OCI-LY7 (cell line): ENCODE data around the gene PAGE3.

Experiments
- CTCF ChIP-seq: fragments of 200-600 bp; sonication (generic); conservative IDR thresholded peaks from 2 replicates; pipeline ENCODE4 v1.5.1; 2014; ENCODE audit warnings: mild to moderate bottlenecking, antibody characterized with exemption, low read length, moderate library complexity, mixed read lengths
- EZH2phosphoT487 ChIP-seq: fragments of 200-600 bp; sonication (generic); IDR thresholded peaks from 2 replicates; pipeline ENCODE4 v1.6.1; 2018; ENCODE audit warnings: low read depth, borderline replicate concordance, mild to moderate bottlenecking, mixed run types, antibody characterized with exemption, low read length, moderate library complexity, mixed read lengths

- TF ChIP-seq CTCF (no peak), EZH2phosphoT487 (no peak)
These were observed 11.2 kb downstream of the PAGE3 start for GRCh38 chrX:55253528-55253927.
